GM21447 (cell line): ENCODE measurements around the gene LRRC32.
A peak's percentile ranks its signal among the peaks of the same experiment; 100 is the strongest.

ENCODE experiments used
- ATAC-seq: cut with Tn5 transposase; IDR thresholded peaks from one replicate; pipeline ENCODE4 v1.9.1; 2021; ENCODE audit not compliant: unreplicated experiment

LRRC32 gene

GRCh38 chr11:76699451-76700091, 29.0 kb upstream of the LRRC32 start:
- ATAC-seq, result no peak

GRCh38 chr11:76698321-76699043, 27.9 kb upstream of the LRRC32 start:
- ATAC-seq, result no peak

GRCh38 chr11:76696756-76697155, 26.2 kb upstream of the LRRC32 start:
- no peak for ATAC-seq

- ATAC-seq, result no peak
Measured at GRCh38 chr11:76695771-76696170, 25.2 kb upstream of the LRRC32 start.

- ATAC-seq, result no peak
Measured at GRCh38 chr11:76695133-76695532, 24.6 kb upstream of the LRRC32 start.

- no peak for ATAC-seq
Measured at GRCh38 chr11:76694664-76695063, 24.1 kb upstream of the LRRC32 start.

GRCh38 chr11:76693806-76694205, 23.3 kb upstream of the LRRC32 start:
- ATAC-seq, result no peak

GRCh38 chr11:76692956-76693355, 22.4 kb upstream of the LRRC32 start:
- ATAC-seq, result no peak

GRCh38 chr11:76691655-76692054, 21.1 kb upstream of the LRRC32 start:
- ATAC-seq, result no peak

- no peak for ATAC-seq
Measured at GRCh38 chr11:76690736-76691135, 20.2 kb upstream of the LRRC32 start.

- ATAC-seq, result no peak
Measured at GRCh38 chr11:76689313-76690260, 19.0 kb upstream of the LRRC32 start.

- ATAC-seq, result no peak
Measured at GRCh38 chr11:76688146-76688545, 17.6 kb upstream of the LRRC32 start.

GRCh38 chr11:76686261-76687079, 15.9 kb upstream of the LRRC32 start:
- ATAC-seq, result peak; percentile 63

GRCh38 chr11:76685831-76686230, 15.3 kb upstream of the LRRC32 start:
- no peak for ATAC-seq

- no peak for ATAC-seq
Measured at GRCh38 chr11:76685237-76685636, 14.7 kb upstream of the LRRC32 start.

- no peak for ATAC-seq
Measured at GRCh38 chr11:76684516-76684915, 14.0 kb upstream of the LRRC32 start.

- ATAC-seq, result no peak
Measured at GRCh38 chr11:76683161-76684095, 12.9 kb upstream of the LRRC32 start.

GRCh38 chr11:76682684-76683083, 12.1 kb upstream of the LRRC32 start:
- no peak for ATAC-seq

- ATAC-seq, result no peak
Measured at GRCh38 chr11:76682106-76682505, 11.6 kb upstream of the LRRC32 start.
